K562 (cell line): ENCODE results near the gene RALGPS1. TPM values are rescaled to one million over a fixed set of nuclear protein-coding genes. Genes with fewer than 3 reads are reported as not detected.

Experiments used
- ATF7 ChIP-seq: fragments of 450-650 bp; IDR thresholded peaks from 2 replicates; pipeline ENCODE4 v1.7.1; 2014; ENCODE audit warnings: mild to moderate bottlenecking, moderate library complexity
- CBX5 ChIP-seq: IDR thresholded peaks from 2 replicates; pipeline ENCODE4 v1.6.1; 2014; ENCODE audit warnings: low read depth, borderline replicate concordance
- CHD2 ChIP-seq: IDR thresholded peaks from 2 replicates; pipeline ENCODE4 v1.6.1; 2011; ENCODE audit warnings: low read depth, low read length
- KAT8 ChIP-seq: fragments of 450-650 bp; IDR thresholded peaks from 2 replicates; pipeline ENCODE4 v1.6.1; 2016; ENCODE audit warnings: low read depth, mild to moderate bottlenecking
- L3MBTL2 ChIP-seq: fragments of 450-650 bp; IDR thresholded peaks from 2 replicates; pipeline ENCODE4 v1.6.1; 2016; ENCODE audit warnings: mild to moderate bottlenecking, moderate library complexity
- NR1H2 ChIP-seq: sonication (generic); formaldehyde crosslinking; IDR thresholded peaks from 2 replicates; pipeline ENCODE4 v1.4.0; 2020; ENCODE audit warnings: mild to moderate bottlenecking, missing genetic modification reagents
- POLR2G ChIP-seq: fragments of 200-400 bp; formaldehyde crosslinking; IDR thresholded peaks from 2 replicates; pipeline ENCODE4 v1.6.1; 2017; ENCODE audit warnings: low read depth, mild to moderate bottlenecking, antibody characterized with exemption, low read length, moderate library complexity
- POLR2H ChIP-seq: IDR thresholded peaks from 2 replicates; pipeline ENCODE4 v1.6.1; 2016; ENCODE audit warnings: missing genetic modification characterization, low read depth, mild to moderate bottlenecking, control low read depth, missing compliant biosample characterization, moderate library complexity
- RBM15 ChIP-seq: fragments of 200-400 bp; formaldehyde crosslinking; IDR thresholded peaks from 2 replicates; pipeline ENCODE4 v1.6.1; 2018; ENCODE audit warnings: mild to moderate bottlenecking, low read length, moderate library complexity; ENCODE audit not compliant: insufficient read depth
- RFX7 ChIP-seq: fragments of 250-450 bp; sonication (Bioruptor Pico); IDR thresholded peaks from 2 replicates; pipeline ENCODE4 v1.5.1; 2021; ENCODE audit warnings: mild to moderate bottlenecking
- SIX5 ChIP-seq, 2 experiments: IDR thresholded peaks; 2 replicates each; pipeline ENCODE4 v1.6.1; 2011; ENCODE audit warnings: low read length in 2 of 2, borderline replicate concordance in 1 of 2, low read depth in 1 of 2, mild to moderate bottlenecking in 1 of 2, moderate library complexity in 1 of 2; ENCODE audit not compliant: insufficient read depth in 1 of 2
- SMC3 ChIP-seq: conservative IDR thresholded peaks from 2 replicates; pipeline ENCODE4 v1.6.1; 2011; ENCODE audit warnings: low read depth, low read length, improper control_type of control experiment; ENCODE audit not compliant: insufficient read depth
- SRF ChIP-seq, 2 experiments: fragments of 250-450, 450-650 bp in 1 of 2; sonication (Bioruptor Pico) in 1 of 2; sonication (generic) in 1 of 2; formaldehyde crosslinking; IDR thresholded peaks; 2 replicates each; pipeline versions ENCODE4 v1.5.0 to v1.5.1; 2020 to 2022; ENCODE audit warnings: mild to moderate bottlenecking in 1 of 2, missing genetic modification reagents in 1 of 2
- polyA plus RNA-seq, 8 experiments: library from polyadenylated mRNA; depleted of rRNA in 4 of 8; stranded (reverse) in 5 of 8; unstranded in 3 of 8; fragments of >200 nt; fragmentation: Nextera tagmentation in 2 of 8; fragmentation: Illumina TruSeq in 1 of 8; extraction: Ambion mirVana in 2 of 8; extraction: Trizol in 1 of 8; gene quantifications; 2 replicates each; pipeline versions ENCODE4 v1.2.1 to v1.2.3, GENCODE V29; 2011 to 2014; ENCODE audit warnings: inconsistent platforms in 1 of 8, missing spikeins in 1 of 8
- total RNA-seq, 7 experiments: library from RNA; depleted of rRNA in 6 of 7; stranded (reverse); fragments of >200 nt in 6 of 7; fragmentation: Illumina TruSeq in 2 of 7; extraction: Trizol in 2 of 7; gene quantifications; 2 replicates each; pipeline versions ENCODE4 v1.2.1 to v1.2.3, GENCODE V29; 2011 to 2021; ENCODE audit warnings: low replicate concordance in 1 of 7
- TF ChIP-seq, protein P1 (sequence below): fragments of 250-450 bp; sonication (Bioruptor Pico); IDR thresholded peaks from 2 replicates; pipeline ENCODE4 v1.5.0; 2021
- TF ChIP-seq, protein P2 (sequence below), 2 experiments: IDR thresholded peaks in 1 of 2; conservative IDR thresholded peaks in 1 of 2; 2 replicates each; pipeline ENCODE4 v1.6.1; 2016; ENCODE audit warnings: low read depth in 2 of 2, mild to moderate bottlenecking in 1 of 2, missing compliant biosample characterization in 1 of 2, missing genetic modification characterization in 1 of 2, moderate library complexity in 1 of 2

Gene RALGPS1
- total and polyA plus RNA-seq, 9 of the 15 experiments (the other 6 are each of a cell fraction or from before 2014, with no cell fraction given), result 0.04 to 2.6 (median 1.5) TPM

DNA sequence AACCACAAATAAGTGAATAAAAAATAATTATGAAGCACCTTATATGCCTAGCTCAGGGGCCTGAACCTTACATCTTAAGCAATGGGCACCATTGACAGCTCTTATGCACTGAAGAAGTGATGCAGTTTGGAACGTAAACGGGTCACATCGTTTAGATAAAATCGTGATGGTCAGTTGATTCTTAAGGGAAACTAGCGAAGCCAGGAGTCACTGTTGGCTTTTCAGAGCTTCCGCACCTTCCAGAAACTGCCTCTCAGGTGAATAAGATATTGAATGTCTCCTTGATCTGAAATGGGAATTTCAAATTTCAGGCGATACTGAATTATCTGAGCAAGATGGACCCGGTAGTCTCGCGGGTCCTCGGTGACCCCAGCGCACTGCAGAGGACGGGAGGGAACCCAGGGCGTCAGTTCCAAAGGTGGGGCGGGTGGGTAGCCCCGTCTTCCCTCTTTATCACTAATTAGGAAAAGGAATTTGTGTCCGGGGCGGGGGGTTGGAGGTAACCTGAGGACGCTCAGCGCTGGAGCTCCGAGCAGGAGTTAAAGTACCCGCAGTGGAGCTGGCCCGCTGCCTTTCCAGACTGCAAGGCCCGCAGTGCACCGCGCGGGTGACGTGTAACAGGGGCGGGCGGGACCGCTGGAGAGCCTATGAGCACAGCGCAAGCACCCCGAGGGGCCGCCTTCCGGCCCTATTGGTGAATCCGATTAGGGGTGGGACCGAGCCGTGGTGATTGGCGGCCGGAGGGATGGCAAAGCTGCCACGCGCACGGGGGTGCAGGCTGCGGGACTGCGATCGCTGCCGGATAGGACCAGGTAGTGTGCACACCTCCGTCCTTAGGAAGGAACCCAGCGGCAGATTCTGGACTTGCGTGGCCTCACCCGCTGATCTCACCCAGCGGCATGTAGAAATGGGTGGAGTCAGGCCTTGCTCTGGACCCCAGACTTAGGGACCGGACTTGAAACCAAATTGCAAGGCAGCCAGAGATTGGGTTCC lies 330.3 kb downstream of the RALGPS1 start (continued):
- peak; percentile 58; the same call in 1 of the 2 replicates for TF ChIP-seq POLR2H (tag)
- 0 out of 2 replicates have a peak, but pooled peaks have one; percentile 18 for TF ChIP-seq L3MBTL2
- TF ChIP-seq POLR2G, result peak; percentile 95
- TF ChIP-seq, protein P1, sequence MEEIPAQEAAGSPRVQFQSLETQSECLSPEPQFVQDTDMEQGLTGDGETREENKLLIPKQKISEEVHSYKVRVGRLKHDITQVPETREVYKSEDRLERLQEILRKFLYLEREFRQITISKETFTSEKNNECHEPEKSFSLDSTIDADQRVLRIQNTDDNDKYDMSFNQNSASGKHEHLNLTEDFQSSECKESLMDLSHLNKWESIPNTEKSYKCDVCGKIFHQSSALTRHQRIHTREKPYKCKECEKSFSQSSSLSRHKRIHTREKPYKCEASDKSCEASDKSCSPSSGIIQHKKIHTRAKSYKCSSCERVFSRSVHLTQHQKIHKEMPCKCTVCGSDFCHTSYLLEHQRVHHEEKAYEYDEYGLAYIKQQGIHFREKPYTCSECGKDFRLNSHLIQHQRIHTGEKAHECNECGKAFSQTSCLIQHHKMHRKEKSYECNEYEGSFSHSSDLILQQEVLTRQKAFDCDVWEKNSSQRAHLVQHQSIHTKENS (CRISPR knock-in tag), result no peak
- peak; percentile 89 for TF ChIP-seq ATF7
- peak in 1 of 2 experiments; percentile 46; a peak in 1 of 4 replicates for TF ChIP-seq SIX5 (IDR thresholded peaks at IDR 0.05; ENCODE audit: borderline replicate concordance in 1 of 2, insufficient read depth in 1 of 2, low read depth in 1 of 2, low read length in 2 of 2)
- TF ChIP-seq, protein P2, sequence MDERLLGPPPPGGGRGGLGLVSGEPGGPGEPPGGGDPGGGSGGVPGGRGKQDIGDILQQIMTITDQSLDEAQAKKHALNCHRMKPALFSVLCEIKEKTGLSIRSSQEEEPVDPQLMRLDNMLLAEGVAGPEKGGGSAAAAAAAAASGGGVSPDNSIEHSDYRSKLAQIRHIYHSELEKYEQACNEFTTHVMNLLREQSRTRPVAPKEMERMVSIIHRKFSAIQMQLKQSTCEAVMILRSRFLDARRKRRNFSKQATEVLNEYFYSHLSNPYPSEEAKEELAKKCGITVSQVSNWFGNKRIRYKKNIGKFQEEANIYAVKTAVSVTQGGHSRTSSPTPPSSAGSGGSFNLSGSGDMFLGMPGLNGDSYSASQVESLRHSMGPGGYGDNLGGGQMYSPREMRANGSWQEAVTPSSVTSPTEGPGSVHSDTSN (CRISPR knock-in tag; IDR thresholded peaks at IDR 0.05; ENCODE audit: low read depth), result peak; percentile 74
- TF ChIP-seq, protein P2 (tag; conservative IDR thresholded peaks at IDR 0.05; ENCODE audit: low read depth), result peak; percentile 94
- no peak for TF ChIP-seq RFX7 (CRISPR knock-in tag)
- TF ChIP-seq CHD2, result peak; percentile 62
- no peak for TF ChIP-seq NR1H2
- no peak for TF ChIP-seq CBX5
- peak in 1 of 2 experiments; percentile 63; a peak in 1 of 4 replicates for TF ChIP-seq SRF (CRISPR knock-in tag; IDR thresholded peaks at IDR 0.05)
- no peak for TF ChIP-seq SMC3
- TF ChIP-seq KAT8, result no peak
- TF ChIP-seq RBM15, result no peak
